Spleen (tissue), 11 donors: Measurements from ENCODE around the gene NPIPA1. TPM values are rescaled to one million over a fixed set of nuclear protein-coding genes. Genes with fewer than 3 reads are reported as not detected.
"Not testable (repeated sequence)": the region's sequence is repeated elsewhere in the genome, so short reads cannot be mapped to it uniquely, and the experiment has no call there.

ENCODE experiments used
- DNase-seq: peaks from one replicate; pipeline ENCODE4 v3.0.0-alpha.2; 2020
- H3K27ac ChIP-seq, 8 donors: fragments of 200-600 bp; sonication (generic) in 7 of 8; 1 replicate in 4 of 8; 2 replicates in 4 of 8; pipeline versions ENCODE4 v1.5.0 to v1.8.0; 2016 to 2021; ENCODE audit warnings: inconsistent platforms in 4 of 8, mild to moderate bottlenecking in 4 of 8, moderate library complexity in 1 of 8
- H3K27me3 ChIP-seq, 7 donors: fragments of 200-600 bp; sonication (generic) in 6 of 7; replicated peaks in 1 of 7; 1 replicate in 4 of 7; 2 replicates in 3 of 7; pipeline versions ENCODE4 v1.5.0 to v1.8.0; 2016 to 2021; ENCODE audit warnings: inconsistent platforms in 3 of 7, mild to moderate bottlenecking in 1 of 7
- H3K36me3 ChIP-seq, 6 donors: fragments of 200-600 bp; sonication (generic) in 5 of 6; 1 replicate in 4 of 6; 2 replicates in 2 of 6; pipeline versions ENCODE4 v1.5.0 to v1.8.0; 2016 to 2021; ENCODE audit warnings: inconsistent platforms in 2 of 6
- H3K4me1 ChIP-seq, 6 donors: fragments of 200-600 bp; sonication (generic) in 5 of 6; 1 replicate in 3 of 6; 2 replicates in 3 of 6; pipeline versions ENCODE4 v1.5.0 to v1.8.0; 2016 to 2021; ENCODE audit warnings: inconsistent platforms in 3 of 6
- H3K4me3 ChIP-seq, 8 donors: fragments of 200-600 bp; sonication (generic) in 7 of 8; 1 replicate in 4 of 8; 2 replicates in 4 of 8; pipeline versions ENCODE4 v1.5.0 to v1.8.0; 2016 to 2021; ENCODE audit warnings: inconsistent platforms in 4 of 8, mild to moderate bottlenecking in 4 of 8, moderate library complexity in 2 of 8
- H3K9me3 ChIP-seq, 8 donors: fragments of 200-600 bp; sonication (generic) in 7 of 8; 1 replicate in 4 of 8; 2 replicates in 4 of 8; pipeline versions ENCODE4 v1.5.0 to v1.8.0; 2016 to 2021; ENCODE audit warnings: inconsistent platforms in 4 of 8
- POLR2AphosphoS5 ChIP-seq, 3 donors: sonication (generic); formaldehyde crosslinking; IDR thresholded peaks; one replicate each; pipeline ENCODE4 v1.5.1; 2017; ENCODE audit warnings: antibody characterized with exemption in 3 of 3
- WGBS, 5 donors: extraction: QIAGEN DNeasy Blood & Tissue Kit in 3 of 5; methylation state at CpG; one replicate each; pipeline versions ENCODE4 v1.1.5 to v1.1.7; 2013 to 2018; 5-methylcytosine and 5-hydroxymethylcytosine counted together
- intact Hi-C: fragments of 100-400 bp; cut with DNase I; formaldehyde crosslinking; loops from one replicate; pipeline ENCODE4 v1.15.0; 2023; ENCODE audit warnings: low total_unique reads
- microRNA-seq, 3 donors: library from miRNA; unstranded; fragments of <30 nt; microRNA quantifications; one replicate each; pipeline versions ENCODE4 to v1.1.0, GENCODE V29; 2019 to 2020
- polyA plus RNA-seq, 3 donors: library from polyadenylated mRNA; stranded (reverse); fragments of 200-250 nt; gene quantifications; one replicate each; pipeline ENCODE4 v1.2.1, GENCODE V29; 2013
- small RNA-seq, 4 donors: library from RNA; depleted of rRNA; stranded (forward); fragments of <200 nt; gene quantifications; one replicate each; pipeline ENCODE3, GENCODE V24; 2016
- total RNA-seq, 7 donors: library from RNA; depleted of rRNA in 3 of 7; stranded (reverse); fragments of >200 nt in 3 of 7; fragmentation: NEBNext Ultra II Directional in 4 of 7; extraction: Animal tissue kit (Norgen Biotek cat#: 25700) in 4 of 7; gene quantifications; one replicate each; pipeline versions ENCODE4 v1.1.0 to v1.2.1, GENCODE V29; 2016 to 2021
- donor health status: healthy with polysubstance abuse.
- donor health status: DM: no; HTN: no; CAD: no; lungs with moderate emphysema.
- donor health status: DM: no; HTN: no; CAD: no.
- donor health status: Bipolar disorder and iron deficiency.
- donor health status: healthy.
- donor health status: DM: no; HTN: no; CAD: no.
- donor health status: DM: yes; HTN: yes; CAD: no.

The NPIPA1 gene
- total and polyA plus RNA-seq, 10 donors, result 56.4 to 119 (median 70.7) TPM

- not testable (repeated sequence) for DNase-seq
These were observed 51.5 kb downstream of the NPIPA1 start for GRCh38 chr16:14988661-14989191.

GRCh38 chr16:14989291-14990281, 52.3 kb downstream of the NPIPA1 start:
- 60 to 92% (median 80%) methylated on average over 11 to 93 of the region's 98 CpGs for WGBS, 5 donors
- Histone ChIP-seq H3K9me3 (peaks cover 0 to 16% (median 6%) of the 10 kb centered on the region in 8 donors), H3K36me3 (peaks cover 0 to 69% (median 24%) of the 10 kb centered on the region in 6 donors)
- H3K4me1 ChIP-seq, H3K27me3 ChIP-seq, DNase-seq, H3K27ac ChIP-seq, intact Hi-C loops, H3K4me3 ChIP-seq: not testable (repeated sequence)
- peak in 1 of 3 donors; percentile 12 for TF ChIP-seq POLR2AphosphoS5 (IDR thresholded peaks at IDR 0.05)

More at GRCh38 chr16:14988661-14989191, 51.5 kb downstream of the NPIPA1 start:
- H3K4me1 ChIP-seq, H3K4me3 ChIP-seq, H3K9me3 ChIP-seq, intact Hi-C loops, H3K27me3 ChIP-seq, H3K27ac ChIP-seq: not testable (repeated sequence)
- H3K36me3 ChIP-seq, result peaks cover 0 to 71% (median 25%) of the 10 kb centered on the region in 6 donors
- peak in 2 of 3 donors; percentile 26 to 44 for TF ChIP-seq POLR2AphosphoS5 (IDR thresholded peaks at IDR 0.05)
- 80 to 96% (median 92%) methylated on average over 24 to 25 of the region's 25 CpGs for WGBS, 5 donors

GRCh38 chr16:14993277-14994151, 56.3 kb downstream of the NPIPA1 start:
- Histone ChIP-seq H3K4me1 (peaks cover 0 to 11% (median 1%) of the 10 kb centered on the region in 6 donors), H3K9me3 (peaks cover 0 to 16% (median 6%) of the 10 kb centered on the region in 8 donors), H3K36me3 (peaks cover 0 to 44% (median 12%) of the 10 kb centered on the region in 6 donors)
- WGBS, 5 donors, result 85 to 93% (median 92%) methylated on average over 3 to 7 of the region's 7 CpGs
- H3K27me3 ChIP-seq, H3K27ac ChIP-seq, intact Hi-C loops, DNase-seq, H3K4me3 ChIP-seq: not testable (repeated sequence)

GRCh38 chr16:14996702-14997101, 59.5 kb downstream of the NPIPA1 start:
- H3K27me3 ChIP-seq, H3K4me3 ChIP-seq, intact Hi-C loops, DNase-seq, H3K27ac ChIP-seq: not testable (repeated sequence)
- H3K36me3 ChIP-seq, result peaks cover 0 to 50% (median 23%) of the 10 kb centered on the region in 6 donors
- 87 to 96% (median 90%) methylated on average over 5 to 6 of the region's 6 CpGs for WGBS, 5 donors
- H3K4me1 ChIP-seq, result peaks cover 0 to 10% (median 1%) of the 10 kb centered on the region in 6 donors
- H3K9me3 ChIP-seq, result peaks cover 0 to 16% (median 6%) of the 10 kb centered on the region in 8 donors

- DNase-seq, result peak; percentile 29
- H3K9me3 ChIP-seq, H3K27ac ChIP-seq, H3K4me3 ChIP-seq, intact Hi-C loops, H3K27me3 ChIP-seq: not testable (repeated sequence)
- Histone ChIP-seq H3K4me1 (peaks cover 0 to 10% (median 1%) of the 10 kb centered on the region in 6 donors), H3K36me3 (peaks cover 0 to 51% (median 25%) of the 10 kb centered on the region in 6 donors)
- 96 to 100% (median 97%) methylated on average over 7 of the region's 7 CpGs for WGBS, 5 donors
These were observed 61.1 kb downstream of the NPIPA1 start for GRCh38 chr16:14998300-14998699.

- WGBS, 5 donors, result 90 to 93% (median 92%) methylated on average over 3 of the region's 3 CpGs
- H3K27me3 ChIP-seq, DNase-seq, H3K27ac ChIP-seq, H3K9me3 ChIP-seq, intact Hi-C loops, H3K4me3 ChIP-seq: not testable (repeated sequence)
- Histone ChIP-seq H3K4me1 (peaks cover 0 to 10% (median 1%) of the 10 kb centered on the region in 6 donors), H3K36me3 (peaks cover 0 to 67% (median 29%) of the 10 kb centered on the region in 6 donors)
These were observed 62.6 kb downstream of the NPIPA1 start for GRCh38 chr16:14999845-15000244.

Small RNA genes within 50 kb of the gene (microRNA-seq; reads per million reads assigned to microRNA genes)
- gene MIR3180-1 (0 reads per million in 3 donors), gene MIR3670-1 (0 reads per million in 3 donors), gene MIR6511A1 (0 reads per million in 3 donors), gene MIR6770-1 (0 reads per million in 3 donors)

Small RNA genes within 50 kb of the gene (small RNA-seq; reads per million reads assigned to genes)
- gene AC138932.4 (0 reads per million in 4 donors), gene MIR3180-1 (0 reads per million in 4 donors), gene MIR3670-1 (0 reads per million in 4 donors), gene MIR6511A1 (0 reads per million in 4 donors), gene MIR6770-1 (0 reads per million in 4 donors), gene RF00019 (0 reads per million in 4 donors)

Other genes starting within 250 kb of the NPIPA1 start
- gene PLA2G10, start 243.1 kb upstream of the NPIPA1 start, total RNA-seq, result not detected
- under 1 TPM in 2 of 3 donors, not detected in 1; 0.12 to 0.13 TPM for gene PLA2G10, start 243.1 kb upstream of the NPIPA1 start, polyA plus RNA-seq
- 1 to 10 TPM in 5 of 7 donors, not detected in 2; 1.3 to 3.5 (median 2.6) TPM for gene NPIPA3, start 234.0 kb upstream of the NPIPA1 start, total RNA-seq
- 1 to 10 TPM in 1 of 3 donors, under 1 TPM in 2; 0.35 to 2.7 (median 0.63) TPM for gene NPIPA3, start 234.0 kb upstream of the NPIPA1 start, polyA plus RNA-seq
- gene NPIPA2, start 194.9 kb upstream of the NPIPA1 start, total RNA-seq, result 1 to 10 TPM in 4 of 7 donors, under 1 TPM in 1, not detected in 2; 0.67 to 4.9 (median 1.8) TPM
- gene NPIPA2, start 194.9 kb upstream of the NPIPA1 start, polyA plus RNA-seq, result 1 to 10 TPM in 1 of 3 donors, under 1 TPM in 2; 0.83 to 1.8 (median 0.97) TPM
- gene NOMO1, start 103.7 kb upstream of the NPIPA1 start, total RNA-seq, result 10 to 100 TPM; 34.0 to 57.1 (median 40.5) TPM
- gene NOMO1, start 103.7 kb upstream of the NPIPA1 start, polyA plus RNA-seq, result 10 to 100 TPM; 12.3 to 15.9 (median 15.6) TPM
- 10 to 100 TPM; 51.0 to 80.7 (median 72.4) TPM for gene PDXDC1, start 37.6 kb downstream of the NPIPA1 start, total RNA-seq
- 10 to 100 TPM; 17.7 to 29.6 (median 18.6) TPM for gene PDXDC1, start 37.6 kb downstream of the NPIPA1 start, polyA plus RNA-seq
- 10 to 100 TPM; 27.1 to 70.6 (median 50.8) TPM for gene NTAN1, start 118.6 kb downstream of the NPIPA1 start, total RNA-seq
- gene NTAN1, start 118.6 kb downstream of the NPIPA1 start, polyA plus RNA-seq, result 10 to 100 TPM; 33.0 to 48.3 (median 39.8) TPM
- gene RRN3, start 156.8 kb downstream of the NPIPA1 start, total RNA-seq, result 10 to 100 TPM; 28.3 to 38.6 (median 32.1) TPM
- 10 to 100 TPM; 11.6 to 16.8 (median 12.5) TPM for gene RRN3, start 156.8 kb downstream of the NPIPA1 start, polyA plus RNA-seq